Measurements from ENCODE around the gene COL4A6.
A peak's percentile ranks its signal among the peaks of the same experiment; 100 is the strongest.

Gene COL4A6

GRCh38 chrX:108464604-108465003 lies 26.4 kb upstream of the COL4A6 start:
- no peak for TF ChIP-seq CTCF (IDR thresholded peaks at IDR 0.05; ENCODE audit: low read depth, low read length)
- Histone ChIP-seq H3K27me3 (no peaks in the 10 kb centered on the region), H3K36me3 (no peaks in the 10 kb centered on the region), H3K4me3 (ENCODE audit: low read depth, low read length) (no peak overlapping the region), H3K4me1 (no peaks in the 10 kb centered on the region), H3K9me3 (no peaks in the 10 kb centered on the region)
- no peak for DNase-seq

GRCh38 chrX:108456971-108457477 lies 18.8 kb upstream of the COL4A6 start:
- Histone ChIP-seq H3K9me3 (no peaks in the 10 kb centered on the region), H3K4me1 (no peaks in the 10 kb centered on the region), H3K27me3 (no peaks in the 10 kb centered on the region), H3K36me3 (no peaks in the 10 kb centered on the region), H3K4me3 (ENCODE audit: low read depth, low read length) (no peak overlapping the region)
- no peak for DNase-seq
- TF ChIP-seq CTCF (IDR thresholded peaks at IDR 0.05; ENCODE audit: low read depth, low read length): no peak

- H3K27me3 ChIP-seq: no peaks in the 10 kb centered on the region
- no peaks in the 10 kb centered on the region for H3K36me3 ChIP-seq
- DNase-seq: no peak
- H3K9me3 ChIP-seq: no peaks in the 10 kb centered on the region
- no peak overlapping the region for H3K4me3 ChIP-seq (ENCODE audit: low read depth, low read length)
- TF ChIP-seq CTCF (IDR thresholded peaks at IDR 0.05; ENCODE audit: low read depth, low read length): no peak
- no peaks in the 10 kb centered on the region for H3K4me1 ChIP-seq
These were observed 15.6 kb upstream of the COL4A6 start for GRCh38 chrX:108453841-108454240.

- Histone ChIP-seq H3K9me3 (no peaks in the 10 kb centered on the region), H3K27me3 (no peaks in the 10 kb centered on the region)
- no peak for DNase-seq
These were observed 9.1 kb upstream of the COL4A6 start for GRCh38 chrX:108447303-108447702.

GRCh38 chrX:108442901-108443464 lies 4.8 kb upstream of the COL4A6 start:
- Histone ChIP-seq H3K36me3 (no peaks in the 10 kb centered on the region), H3K4me1 (no peaks in the 10 kb centered on the region), H3K4me3 (ENCODE audit: low read depth, low read length) (no peak overlapping the region), H3K27me3 (no peaks in the 10 kb centered on the region; the same call in 1 of the 2 replicates), H3K9me3 (no peaks in the 10 kb centered on the region)
- no peak for TF ChIP-seq CTCF (IDR thresholded peaks at IDR 0.05; ENCODE audit: low read depth, low read length)
- DNase-seq: no peak

More at GRCh38 chrX:108447303-108447702, 9.1 kb upstream of the COL4A6 start:
- no peaks in the 10 kb centered on the region for H3K4me1 ChIP-seq
- no peaks in the 10 kb centered on the region for H3K36me3 ChIP-seq
- H3K4me3 ChIP-seq (ENCODE audit: low read depth, low read length): no peak overlapping the region
- TF ChIP-seq CTCF (IDR thresholded peaks at IDR 0.05; ENCODE audit: low read depth, low read length): no peak

GRCh38 chrX:108439961-108440696 lies 1.9 kb upstream of the COL4A6 start:
- Histone ChIP-seq H3K36me3 (no peaks in the 10 kb centered on the region), H3K4me3 (ENCODE audit: low read depth, low read length) (peak overlapping the region; percentile 24), H3K27me3 (no peaks in the 10 kb centered on the region; the same call in 1 of the 2 replicates), H3K4me1 (no peaks in the 10 kb centered on the region), H3K9me3 (no peaks in the 10 kb centered on the region)
- TF ChIP-seq CTCF (IDR thresholded peaks at IDR 0.05; ENCODE audit: low read depth, low read length): no peak
- DNase-seq: no peak

All from BE2C (cell line).